Calu3 (cell line): Measurements from ENCODE around the gene GPR183. TPM values are rescaled to one million over a fixed set of nuclear protein-coding genes. Genes with fewer than 3 reads are reported as not detected.

Source experiments
- BruUV-seq: library from RNA; stranded (reverse); fragments of 400-500 nt; replicated peaks from 2 replicates; lab custom pipeline; 2021; lab: Mats Ljungman, UMichigan
- CTCF ChIA-PET: fragments of 300-600 bp; sonication (Branson Sonifier 250); formaldehyde crosslinking; loops from one replicate; lab custom pipeline; 2022; ENCODE audit warnings: antibody characterized with exemption; lab: Charles Lee
- DNase-seq: peaks from one replicate; pipeline ENCODE4 v3.0.0; 2022
- H3K27ac Mint-ChIP-seq: one replicate; pipeline ENCODE4 v1.8.0; 2022; ENCODE audit warnings: mixed read lengths; ENCODE audit not compliant: unreplicated experiment
- H3K27me3 Mint-ChIP-seq: one replicate; pipeline ENCODE4 v1.8.0; 2022; ENCODE audit warnings: mixed read lengths; ENCODE audit not compliant: unreplicated experiment
- H3K36me3 Mint-ChIP-seq: one replicate; pipeline ENCODE4 v1.8.0; 2022; ENCODE audit warnings: mild to moderate bottlenecking, moderate library complexity, mixed read lengths; ENCODE audit not compliant: insufficient read depth, unreplicated experiment
- H3K4me1 Mint-ChIP-seq: one replicate; pipeline ENCODE4 v1.8.0; 2022; ENCODE audit warnings: mild to moderate bottlenecking, low read depth, mixed read lengths; ENCODE audit not compliant: unreplicated experiment
- H3K4me3 Mint-ChIP-seq: one replicate; pipeline ENCODE4 v1.8.0; 2022; ENCODE audit warnings: mild to moderate bottlenecking, low read depth, moderate library complexity, mixed read lengths; ENCODE audit not compliant: unreplicated experiment
- H3K9me3 Mint-ChIP-seq: one replicate; pipeline ENCODE4 v1.8.0; 2022; ENCODE audit warnings: low read depth, mixed read lengths; ENCODE audit not compliant: unreplicated experiment
- intact Hi-C: fragments of 100-400 bp; cut with micrococcal nuclease; formaldehyde crosslinking; loops from one replicate; pipeline ENCODE4 v1.10.0; 2022; ENCODE audit not compliant: unreplicated experiment
- total RNA-seq: library from RNA; stranded (reverse); gene quantifications from 2 replicates; pipeline ENCODE4 v1.2.3, GENCODE V29; 2022
- TF ChIP-seq, protein P1 (sequence below): fragments of 200-600 bp; IDR thresholded peaks from one replicate; pipeline ENCODE4 v1.8.0; 2022; ENCODE audit warnings: antibody characterized with exemption; ENCODE audit not compliant: unreplicated experiment

GPR183 gene
- total RNA-seq, 1 experiment from 2014 or later = not detected

DNA sequence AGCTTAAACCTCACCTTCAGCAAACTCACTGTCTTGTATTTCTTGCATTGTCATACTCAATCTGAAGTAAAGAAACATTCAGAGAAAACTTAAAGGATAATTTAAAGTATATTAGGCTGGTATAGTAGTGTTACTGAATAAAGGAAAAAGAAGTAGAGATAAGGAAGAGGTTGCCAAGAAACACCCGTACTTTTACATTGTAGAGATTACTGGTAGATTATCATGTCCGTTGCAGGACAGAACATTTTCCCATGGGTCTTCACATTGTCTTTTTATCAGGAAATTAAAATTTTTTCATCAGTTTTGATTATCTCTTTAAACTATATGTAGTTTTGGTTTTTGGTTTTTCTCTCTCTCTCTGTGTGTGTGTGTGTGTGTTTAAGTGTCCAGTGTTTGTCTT is 19.9 kb upstream of the GPR183 start:
- no peak overlapping the region for H3K4me3 Mint-ChIP-seq
- intact Hi-C loops = no loop called here
- no peaks in the 10 kb centered on the region for H3K36me3 Mint-ChIP-seq
- DNase-seq = no peak
- no peaks in the 10 kb centered on the region for H3K27me3 Mint-ChIP-seq
- CTCF ChIA-PET = no interaction called here
- H3K9me3 Mint-ChIP-seq = no peaks in the 10 kb centered on the region
- TF ChIP-seq, protein P1, sequence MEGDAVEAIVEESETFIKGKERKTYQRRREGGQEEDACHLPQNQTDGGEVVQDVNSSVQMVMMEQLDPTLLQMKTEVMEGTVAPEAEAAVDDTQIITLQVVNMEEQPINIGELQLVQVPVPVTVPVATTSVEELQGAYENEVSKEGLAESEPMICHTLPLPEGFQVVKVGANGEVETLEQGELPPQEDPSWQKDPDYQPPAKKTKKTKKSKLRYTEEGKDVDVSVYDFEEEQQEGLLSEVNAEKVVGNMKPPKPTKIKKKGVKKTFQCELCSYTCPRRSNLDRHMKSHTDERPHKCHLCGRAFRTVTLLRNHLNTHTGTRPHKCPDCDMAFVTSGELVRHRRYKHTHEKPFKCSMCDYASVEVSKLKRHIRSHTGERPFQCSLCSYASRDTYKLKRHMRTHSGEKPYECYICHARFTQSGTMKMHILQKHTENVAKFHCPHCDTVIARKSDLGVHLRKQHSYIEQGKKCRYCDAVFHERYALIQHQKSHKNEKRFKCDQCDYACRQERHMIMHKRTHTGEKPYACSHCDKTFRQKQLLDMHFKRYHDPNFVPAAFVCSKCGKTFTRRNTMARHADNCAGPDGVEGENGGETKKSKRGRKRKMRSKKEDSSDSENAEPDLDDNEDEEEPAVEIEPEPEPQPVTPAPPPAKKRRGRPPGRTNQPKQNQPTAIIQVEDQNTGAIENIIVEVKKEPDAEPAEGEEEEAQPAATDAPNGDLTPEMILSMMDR = no peak
- no peaks in the 10 kb centered on the region for H3K4me1 Mint-ChIP-seq
- H3K27ac Mint-ChIP-seq = no peak overlapping the region
- BruUV-seq = no TSS peak

GRCh38 chr13:99326012-99326411 is 18.8 kb upstream of the GPR183 start:
- TF ChIP-seq, protein P1 = no peak
- no peak overlapping the region for H3K27ac Mint-ChIP-seq
- intact Hi-C loops = no loop called here
- CTCF ChIA-PET = no interaction called here
- no peaks in the 10 kb centered on the region for H3K9me3 Mint-ChIP-seq
- H3K36me3 Mint-ChIP-seq = no peaks in the 10 kb centered on the region
- no peaks in the 10 kb centered on the region for H3K27me3 Mint-ChIP-seq
- BruUV-seq = no TSS peak
- H3K4me3 Mint-ChIP-seq = no peak overlapping the region
- H3K4me1 Mint-ChIP-seq = no peaks in the 10 kb centered on the region
- no peak for DNase-seq

DNA sequence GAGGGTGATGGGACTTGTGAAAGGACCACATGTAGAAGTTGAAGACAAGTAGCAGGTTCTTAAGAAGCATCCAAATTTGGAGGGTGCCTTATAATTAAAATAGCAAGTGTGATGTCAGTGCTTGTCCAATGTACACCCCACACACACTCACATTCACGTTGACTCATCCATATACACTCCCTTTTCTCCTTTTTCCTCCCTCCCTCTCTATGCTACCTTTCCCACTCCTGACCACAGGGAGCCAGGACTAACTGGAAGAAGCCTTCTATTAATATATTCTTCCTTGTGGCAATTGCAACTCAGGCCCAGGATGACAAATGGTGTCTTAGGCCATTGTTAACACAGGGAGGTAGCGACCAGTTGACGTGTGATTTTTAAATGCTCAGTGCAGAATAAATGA is 16.3 kb upstream of the GPR183 start:
- intact Hi-C loops = no loop called here
- no peaks in the 10 kb centered on the region for H3K27me3 Mint-ChIP-seq
- H3K36me3 Mint-ChIP-seq = no peaks in the 10 kb centered on the region
- no peaks in the 10 kb centered on the region for H3K4me1 Mint-ChIP-seq
- H3K9me3 Mint-ChIP-seq = no peaks in the 10 kb centered on the region
- no peak for DNase-seq
- no peak overlapping the region for H3K4me3 Mint-ChIP-seq
- BruUV-seq = no TSS peak
- H3K27ac Mint-ChIP-seq = no peak overlapping the region
- TF ChIP-seq, protein P1 = no peak
- CTCF ChIA-PET = no interaction called here

DNA sequence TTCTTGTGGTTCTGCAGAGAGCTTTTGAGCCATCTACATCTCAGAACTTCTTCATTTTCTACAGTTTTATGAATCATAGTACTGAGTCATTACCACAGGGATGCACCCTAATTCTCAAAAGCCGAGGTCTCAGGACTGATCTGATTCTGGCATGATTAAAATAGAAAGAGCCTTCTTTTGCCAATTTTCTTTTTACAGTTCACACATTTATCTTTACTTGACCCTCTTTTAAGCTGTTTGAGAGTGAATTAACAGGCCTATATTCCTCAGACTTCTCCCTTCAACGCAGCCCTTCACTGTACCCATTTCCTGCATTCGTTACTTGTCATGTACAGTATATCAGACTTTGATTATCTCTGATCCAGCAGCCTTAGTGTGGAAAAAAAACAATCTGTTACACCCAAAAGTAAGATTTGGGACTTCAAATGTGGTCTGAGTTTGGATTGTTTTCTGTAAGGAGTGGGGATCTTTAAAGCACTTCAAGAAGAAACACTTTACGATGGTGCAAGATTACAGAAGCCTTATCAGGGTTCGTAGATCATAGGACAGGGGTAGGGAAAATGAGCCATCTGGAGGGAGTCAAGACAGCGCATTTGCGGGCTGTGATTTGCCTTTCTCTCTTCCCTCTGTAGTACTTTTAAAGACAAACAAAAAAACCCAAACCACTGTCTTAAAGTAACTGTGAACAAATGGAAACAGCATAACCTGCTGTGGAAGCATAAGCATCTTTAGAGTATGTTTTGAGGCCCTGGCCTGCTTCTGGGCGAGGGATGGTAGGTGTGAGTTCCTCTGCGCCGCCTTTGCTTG is 15.3 kb upstream of the GPR183 start:
- intact Hi-C loops = no loop called here
- CTCF ChIA-PET = no interaction called here
- TF ChIP-seq, protein P1 = no peak
- Mint-ChIP-seq H3K27ac (no peak overlapping the region), H3K27me3 (no peaks in the 10 kb centered on the region), H3K4me1 (no peaks in the 10 kb centered on the region), H3K9me3 (no peaks in the 10 kb centered on the region), H3K36me3 (no peaks in the 10 kb centered on the region), H3K4me3 (no peak overlapping the region)
- DNase-seq = no peak
- BruUV-seq = no TSS peak
